CD4-positive, alpha-beta T cell treated with Interleukin-12 subunit alpha and Interleukin-12 subunit beta, for 1 hour (primary cell): ENCODE data around the gene MOXD1.
"Not testable (repeated sequence)": the region's sequence is repeated elsewhere in the genome, so short reads cannot be mapped to it uniquely, and the experiment has no call there.

Source experiments
- DNase-seq: peaks from one replicate; pipeline ENCODE4 v3.0.0-alpha.2; 2020

MOXD1 gene

GRCh38 chr6:132395015-132395597, 6.2 kb downstream of the MOXD1 start:
- no peak for DNase-seq

GRCh38 chr6:132392792-132393191, 8.5 kb downstream of the MOXD1 start:
- DNase-seq, result no peak

GRCh38 chr6:132392270-132392646, 9.0 kb downstream of the MOXD1 start:
- DNase-seq, result no peak

GRCh38 chr6:132391391-132392269, 9.6 kb downstream of the MOXD1 start:
- DNase-seq, result no peak

GRCh38 chr6:132390451-132390850, 10.8 kb downstream of the MOXD1 start:
- no peak for DNase-seq

- no peak for DNase-seq
Measured at GRCh38 chr6:132390017-132390416, 11.3 kb downstream of the MOXD1 start.

- DNase-seq, result no peak
Measured at GRCh38 chr6:132388291-132388690, 13.0 kb downstream of the MOXD1 start.

- no peak for DNase-seq
Measured at GRCh38 chr6:132382630-132383175, 18.6 kb downstream of the MOXD1 start.

GRCh38 chr6:132381381-132381780, 19.9 kb downstream of the MOXD1 start:
- no peak for DNase-seq

- DNase-seq, result no peak
Measured at GRCh38 chr6:132380358-132381029, 20.8 kb downstream of the MOXD1 start.

- no peak for DNase-seq
Measured at GRCh38 chr6:132369526-132369925, 31.7 kb downstream of the MOXD1 start.

- DNase-seq, result no peak
Measured at GRCh38 chr6:132368916-132369481, 32.3 kb downstream of the MOXD1 start.

GRCh38 chr6:132365281-132365907, 35.9 kb downstream of the MOXD1 start:
- DNase-seq, result no peak

- no peak for DNase-seq
Measured at GRCh38 chr6:132364306-132365074, 36.8 kb downstream of the MOXD1 start.

- no peak for DNase-seq
Measured at GRCh38 chr6:132362442-132363185, 38.7 kb downstream of the MOXD1 start.

- no peak for DNase-seq
Measured at GRCh38 chr6:132361101-132361500, 40.2 kb downstream of the MOXD1 start.

GRCh38 chr6:132359886-132360285, 41.4 kb downstream of the MOXD1 start:
- no peak for DNase-seq

- DNase-seq, result no peak
Measured at GRCh38 chr6:132357120-132357519, 44.2 kb downstream of the MOXD1 start.

GRCh38 chr6:132354517-132355167, 46.6 kb downstream of the MOXD1 start:
- peak; percentile 45 for DNase-seq

- not testable (repeated sequence) for DNase-seq
Measured at GRCh38 chr6:132351986-132352385, 49.3 kb downstream of the MOXD1 start.

- DNase-seq, result no peak
Measured at GRCh38 chr6:132348231-132348630, 53.0 kb downstream of the MOXD1 start.
